ENCODE results near the gene COBL. TPM values are rescaled to one million over a fixed set of nuclear protein-coding genes. Genes with fewer than 3 reads are reported as not detected.

COBL gene
- 8.6 and 9.2 TPM in 2 replicates for total RNA-seq (2014; rRNA removed; shearing (Covaris generic))
- 9.4 and 9.6 TPM in 2 replicates for polyA plus RNA-seq (2015; cell fraction: cytosol; rRNA removed)
- polyA plus RNA-seq (2015; cell fraction: nucleus; rRNA removed): 5.7 and 11.7 TPM in 2 replicates

GRCh38 chr7:51316666-51317581, at the start of gene COBL:
COBL (minus strand) TSS chr7:51316809; CDS start chr7:51316633, 176 bp downstream.
- DNase-seq (ENCODE audit: low read depth, low spot score): no peak
- in situ Hi-C loops (cut with HindIII; ENCODE audit: low pct_unique_long_range_greater_than_20kb, low sequenced_read_pairs): no loop called here

- in situ Hi-C loops (cut with HindIII; ENCODE audit: low pct_unique_long_range_greater_than_20kb, low sequenced_read_pairs): no loop called here
- no peak for DNase-seq (ENCODE audit: low read depth, low spot score)
Measured at GRCh38 chr7:51366172-51366728, 49.6 kb upstream of the COBL start.

- in situ Hi-C loops (cut with HindIII; ENCODE audit: low pct_unique_long_range_greater_than_20kb, low sequenced_read_pairs): no loop called here
Measured at GRCh38 chr7:51357821-51358220, 41.2 kb upstream of the COBL start.

GRCh38 chr7:51356849-51357516, 40.4 kb upstream of the COBL start:
- no peak for DNase-seq (ENCODE audit: low read depth, low spot score)
- in situ Hi-C loops (cut with HindIII; ENCODE audit: low pct_unique_long_range_greater_than_20kb, low sequenced_read_pairs): no loop called here

More at GRCh38 chr7:51357821-51358220, 41.2 kb upstream of the COBL start:
- peak; percentile 28 for DNase-seq (ENCODE audit: low read depth, low spot score)

GRCh38 chr7:51354897-51355296, 38.3 kb upstream of the COBL start:
- in situ Hi-C loops (cut with HindIII; ENCODE audit: low pct_unique_long_range_greater_than_20kb, low sequenced_read_pairs): no loop called here
- DNase-seq (ENCODE audit: low read depth, low spot score): no peak

- in situ Hi-C loops (cut with HindIII; ENCODE audit: low pct_unique_long_range_greater_than_20kb, low sequenced_read_pairs): no loop called here
- DNase-seq (ENCODE audit: low read depth, low spot score): no peak
Measured at GRCh38 chr7:51354434-51354833, 37.8 kb upstream of the COBL start.

- peak; percentile 48 for DNase-seq (ENCODE audit: low read depth, low spot score)
- in situ Hi-C loops (cut with HindIII; ENCODE audit: low pct_unique_long_range_greater_than_20kb, low sequenced_read_pairs): no loop called here
Measured at GRCh38 chr7:51352174-51353100, 35.8 kb upstream of the COBL start.

- DNase-seq (ENCODE audit: low read depth, low spot score): peak; percentile 69
- in situ Hi-C loops (cut with HindIII; ENCODE audit: low pct_unique_long_range_greater_than_20kb, low sequenced_read_pairs): no loop called here
Measured at GRCh38 chr7:51351661-51352060, 35.1 kb upstream of the COBL start.

GRCh38 chr7:51350546-51350896, 33.9 kb upstream of the COBL start:
- DNase-seq (ENCODE audit: low read depth, low spot score): no peak
- in situ Hi-C loops (cut with HindIII; ENCODE audit: low pct_unique_long_range_greater_than_20kb, low sequenced_read_pairs): no loop called here

GRCh38 chr7:51349820-51350545, 33.4 kb upstream of the COBL start:
- in situ Hi-C loops (cut with HindIII; ENCODE audit: low pct_unique_long_range_greater_than_20kb, low sequenced_read_pairs): no loop called here
- no peak for DNase-seq (ENCODE audit: low read depth, low spot score)

- in situ Hi-C loops (cut with HindIII; ENCODE audit: low pct_unique_long_range_greater_than_20kb, low sequenced_read_pairs): no loop called here
- no peak for DNase-seq (ENCODE audit: low read depth, low spot score)
Measured at GRCh38 chr7:51346126-51346525, 29.5 kb upstream of the COBL start.

GRCh38 chr7:51344406-51345138, 28.0 kb upstream of the COBL start:
- no peak for DNase-seq (ENCODE audit: low read depth, low spot score)
- in situ Hi-C loops (cut with HindIII; ENCODE audit: low pct_unique_long_range_greater_than_20kb, low sequenced_read_pairs): no loop called here

GRCh38 chr7:51340936-51341335, 24.3 kb upstream of the COBL start:
- in situ Hi-C loops (cut with HindIII; ENCODE audit: low pct_unique_long_range_greater_than_20kb, low sequenced_read_pairs): no loop called here

GRCh38 chr7:51340029-51340838, 23.6 kb upstream of the COBL start:
- in situ Hi-C loops (cut with HindIII; ENCODE audit: low pct_unique_long_range_greater_than_20kb, low sequenced_read_pairs): no loop called here
- DNase-seq (ENCODE audit: low read depth, low spot score): no peak

More at GRCh38 chr7:51340936-51341335, 24.3 kb upstream of the COBL start:
- DNase-seq (ENCODE audit: low read depth, low spot score): no peak

GRCh38 chr7:51335057-51335456, 18.4 kb upstream of the COBL start:
- in situ Hi-C loops (cut with HindIII; ENCODE audit: low pct_unique_long_range_greater_than_20kb, low sequenced_read_pairs): no loop called here
- DNase-seq (ENCODE audit: low read depth, low spot score): no peak

Data from SK-MEL-5 (cell line).